GM13976 (cell line): Measurements from ENCODE around the gene TBCE.

Source experiments
- DNase-seq: peaks from one replicate; pipeline ENCODE4 v3.0.0; 2012; ENCODE audit warnings: low spot score
- CTCF ChIP-seq: IDR thresholded peaks from 2 replicates; pipeline ENCODE4 v1.5.1; 2012; ENCODE audit warnings: borderline replicate concordance, mild to moderate bottlenecking; ENCODE audit not compliant: insufficient read depth; ENCODE audit errors: extremely low read depth, missing control alignments, control extremely low read depth
- in situ Hi-C: fragments of 300-500 bp; cut with MboI; formaldehyde crosslinking; loops from one replicate; pipeline ENCODE4 v1.12.0; 2022; ENCODE audit warnings: low sequenced_read_pairs, mixed read lengths, inconsistent platforms; ENCODE audit not compliant: unreplicated experiment

The TBCE gene

DNA sequence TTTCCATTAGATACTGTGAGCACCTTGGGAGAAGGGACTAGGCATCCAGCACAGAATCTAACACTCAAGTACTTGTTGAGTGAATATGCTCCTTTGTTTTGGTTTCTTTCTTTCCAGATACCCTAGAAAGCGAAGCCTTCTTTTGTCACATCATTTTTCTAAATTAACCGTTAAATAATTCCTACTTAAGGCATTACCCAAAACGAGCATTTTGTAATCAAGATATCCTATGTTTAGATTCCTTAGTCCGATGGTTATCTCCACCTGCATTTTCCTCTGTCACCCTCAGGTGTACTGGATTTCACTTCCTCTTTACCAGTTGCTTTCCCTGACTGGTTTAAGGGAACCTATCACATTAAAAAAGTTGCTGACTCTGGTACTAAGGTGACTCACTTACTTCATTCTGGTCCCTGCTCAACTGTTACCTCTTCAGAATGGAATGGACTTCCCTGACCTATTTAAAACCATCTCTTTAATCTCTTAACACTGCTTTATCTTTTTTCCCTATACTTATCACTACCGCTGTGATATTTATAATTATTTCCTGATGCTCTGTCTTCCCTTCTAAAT, 133.8 kb downstream of the TBCE start:
- in situ Hi-C loops: loop anchor here (25.0 kb wide), 2 partner anchors 286 to 461 kb away; no protein-coding TSS in a partner anchor
- DNase-seq: no peak
- no peak for TF ChIP-seq CTCF
